GDM1 (cell line): ENCODE data around the gene SPRY1.

Experiments used
- DNase-seq: peaks from one replicate; lab custom pipeline; 2025; lab: John Stamatoyannopoulos, UW

The SPRY1 gene

GRCh38 chr4:123396307-123397143 lies at the start of gene SPRY1:
TSS of gene SPRY1 (plus strand) at chr4:123396795. CDS start at chr4:123401592, 4,797 bp downstream.
- peak; percentile 81 for DNase-seq

GRCh38 chr4:123346951-123347350 lies 49.6 kb upstream of the SPRY1 start:
- DNase-seq, result no peak

- no peak for DNase-seq
Measured at GRCh38 chr4:123348946-123349345, 47.6 kb upstream of the SPRY1 start.

- no peak for DNase-seq
Measured at GRCh38 chr4:123349421-123350190, 47.0 kb upstream of the SPRY1 start.

- DNase-seq, result peak; percentile 12
Measured at GRCh38 chr4:123350191-123350544, 46.4 kb upstream of the SPRY1 start.

GRCh38 chr4:123350726-123351125 lies 45.9 kb upstream of the SPRY1 start:
- no peak for DNase-seq

- DNase-seq, result no peak
Measured at GRCh38 chr4:123351713-123352112, 44.9 kb upstream of the SPRY1 start.

- DNase-seq, result no peak
Measured at GRCh38 chr4:123352240-123352945, 44.2 kb upstream of the SPRY1 start.

- DNase-seq, result no peak
Measured at GRCh38 chr4:123352966-123353365, 43.6 kb upstream of the SPRY1 start.

- DNase-seq, result no peak
Measured at GRCh38 chr4:123353656-123354055, 42.9 kb upstream of the SPRY1 start.

GRCh38 chr4:123354701-123355100 lies 41.9 kb upstream of the SPRY1 start:
- no peak for DNase-seq

GRCh38 chr4:123356921-123357320 lies 39.7 kb upstream of the SPRY1 start:
- no peak for DNase-seq

- DNase-seq, result no peak
Measured at GRCh38 chr4:123359449-123360315, 36.9 kb upstream of the SPRY1 start.

GRCh38 chr4:123361195-123361861 lies 35.3 kb upstream of the SPRY1 start:
- DNase-seq, result no peak

GRCh38 chr4:123362103-123362502 lies 34.5 kb upstream of the SPRY1 start:
- no peak for DNase-seq

GRCh38 chr4:123363729-123364128 lies 32.9 kb upstream of the SPRY1 start:
- no peak for DNase-seq

GRCh38 chr4:123364906-123365305 lies 31.7 kb upstream of the SPRY1 start:
- no peak for DNase-seq

- DNase-seq, result no peak
Measured at GRCh38 chr4:123365412-123365811, 31.2 kb upstream of the SPRY1 start.

GRCh38 chr4:123366144-123366748 lies 30.3 kb upstream of the SPRY1 start:
- DNase-seq, result no peak

- DNase-seq, result no peak
Measured at GRCh38 chr4:123378794-123379193, 17.8 kb upstream of the SPRY1 start.

GRCh38 chr4:123379392-123379791 lies 17.2 kb upstream of the SPRY1 start:
- no peak for DNase-seq
